Stimulated activated CD8-positive, alpha-beta memory T cell treated with anti-CD3 and anti-CD28 coated beads, Interleukin-4, amount 100 ng/mL, for 1 hour (primary cell): ENCODE data around the gene ATCAY.
"Not testable (repeated sequence)": the region's sequence is repeated elsewhere in the genome, so short reads cannot be mapped to it uniquely, and the experiment has no call there.

Source experiments
- DNase-seq, 2 donors: peaks; one replicate each; pipeline ENCODE4 v3.0.0-alpha.2; 2020; ENCODE audit warnings: low read depth in 2 of 2, low spot score in 1 of 2

The ATCAY gene

DNA sequence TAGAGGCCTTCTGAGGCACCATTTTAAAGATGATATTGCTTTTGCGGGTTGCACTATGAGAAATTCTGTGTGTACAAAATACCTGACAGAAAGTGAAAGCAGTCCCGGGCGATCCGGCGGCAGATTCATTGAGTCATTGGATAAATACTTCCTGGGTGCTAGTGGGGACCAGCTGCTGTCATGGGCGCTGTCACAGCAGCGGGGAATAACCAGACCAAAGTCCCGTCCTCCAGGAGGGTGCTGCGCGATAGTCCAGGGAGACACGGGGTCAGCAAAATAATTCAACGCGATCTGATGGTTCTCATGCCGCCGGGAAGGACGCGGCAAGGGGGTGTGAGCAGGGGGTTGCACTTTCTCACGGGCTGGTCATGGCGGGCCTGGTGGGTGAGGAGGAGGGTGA is 25.2 kb upstream of the ATCAY start:
- DNase-seq = no peak

DNA sequence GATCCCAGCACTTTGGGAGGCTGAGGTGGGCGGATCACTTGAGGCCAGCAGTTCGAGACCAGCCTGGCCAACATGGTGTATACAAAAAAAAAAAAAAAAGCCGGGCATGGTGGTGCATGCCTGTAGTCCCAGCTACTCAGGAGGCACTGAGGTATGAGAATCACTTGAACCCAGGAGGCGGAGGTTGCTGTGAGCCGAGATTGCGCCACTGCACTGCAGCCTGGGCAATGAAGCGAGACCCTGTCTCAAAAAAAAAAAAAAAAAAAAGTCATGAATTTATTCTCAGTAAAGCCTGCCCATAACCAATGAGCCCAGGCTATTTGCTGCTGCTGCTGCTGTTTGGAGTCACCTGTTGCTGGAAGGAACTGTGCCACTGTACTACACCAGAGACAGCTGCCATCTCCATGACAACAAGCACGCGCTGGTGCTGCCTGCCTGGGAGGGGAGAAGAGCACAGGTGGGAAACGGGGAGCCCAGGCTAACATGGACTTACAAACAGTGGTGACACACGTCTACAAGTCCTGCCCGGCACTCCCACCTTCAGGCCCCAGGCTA is 23.0 kb upstream of the ATCAY start:
- no peak for DNase-seq

DNA sequence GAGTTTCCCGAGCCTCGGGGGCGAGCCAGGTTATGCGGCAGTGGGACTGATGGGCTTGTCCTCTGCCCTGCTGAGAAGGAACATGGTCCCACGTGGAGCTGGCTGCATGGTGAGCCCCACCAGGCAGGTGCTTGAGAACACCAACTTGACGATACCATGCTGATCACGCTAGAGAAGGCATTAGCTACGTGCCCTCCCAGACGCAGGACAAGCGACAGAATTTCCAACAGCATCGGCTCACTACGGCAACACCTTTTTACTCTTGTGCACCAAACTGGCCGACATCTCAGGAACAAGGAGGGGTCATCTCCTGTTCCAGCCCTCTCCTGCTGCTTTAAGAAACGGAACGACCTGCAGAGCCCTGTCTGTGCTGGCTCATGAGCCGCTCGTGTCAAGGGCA is 20.0 kb upstream of the ATCAY start:
- DNase-seq = no peak

DNA sequence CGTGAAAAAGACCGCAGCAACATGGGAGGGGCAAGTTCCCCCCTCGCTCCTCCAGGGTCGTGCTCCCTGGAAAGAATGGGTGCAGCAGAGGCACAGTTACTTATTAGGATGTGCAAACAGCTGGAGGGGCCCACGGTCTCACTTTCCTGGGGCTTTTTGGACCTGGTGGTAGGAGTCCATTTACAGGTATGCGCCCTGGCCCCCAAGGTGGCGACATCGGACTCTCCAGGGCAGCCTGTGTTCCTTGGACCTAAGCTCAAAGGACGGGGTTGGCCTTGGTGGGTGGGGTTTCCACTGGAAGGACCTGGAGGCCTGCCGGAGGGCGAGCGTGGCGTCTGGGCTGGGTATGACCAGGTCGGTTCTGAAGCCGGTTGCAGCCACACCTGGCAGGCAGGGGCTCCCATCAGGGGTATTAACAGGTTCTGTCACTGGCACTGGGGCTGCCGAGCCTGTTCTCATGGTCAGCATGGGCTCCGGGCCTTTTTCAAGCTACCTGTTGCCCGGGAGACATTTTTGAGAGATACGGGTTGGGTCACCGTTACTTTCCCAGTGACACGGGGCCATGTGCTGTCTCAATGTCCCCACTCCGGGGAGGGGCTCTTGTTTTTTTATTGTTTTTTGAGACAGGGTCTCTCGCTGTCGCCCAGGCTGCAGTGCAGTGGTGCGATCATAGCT is 17.5 kb upstream of the ATCAY start:
- no peak for DNase-seq

DNA sequence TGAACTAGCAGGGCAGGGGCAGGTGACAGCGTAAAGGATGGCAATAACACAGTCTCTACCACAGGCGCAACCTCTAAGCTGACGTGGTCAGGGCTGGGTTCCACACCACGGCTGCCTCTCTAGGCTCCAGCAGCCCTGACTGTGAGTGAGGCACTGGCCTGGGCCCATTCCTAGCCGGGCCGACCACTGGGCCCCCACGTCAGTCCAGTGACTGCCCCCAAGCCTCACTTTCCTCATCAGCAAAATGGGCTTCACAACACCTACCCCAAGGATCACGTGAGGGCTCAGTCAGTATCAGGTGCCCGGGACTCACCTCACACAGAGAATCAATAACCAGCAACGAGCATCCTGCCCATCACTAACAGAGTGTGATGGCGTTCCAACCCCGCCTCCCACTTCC is 16.8 kb upstream of the ATCAY start:
- DNase-seq = no peak

DNA sequence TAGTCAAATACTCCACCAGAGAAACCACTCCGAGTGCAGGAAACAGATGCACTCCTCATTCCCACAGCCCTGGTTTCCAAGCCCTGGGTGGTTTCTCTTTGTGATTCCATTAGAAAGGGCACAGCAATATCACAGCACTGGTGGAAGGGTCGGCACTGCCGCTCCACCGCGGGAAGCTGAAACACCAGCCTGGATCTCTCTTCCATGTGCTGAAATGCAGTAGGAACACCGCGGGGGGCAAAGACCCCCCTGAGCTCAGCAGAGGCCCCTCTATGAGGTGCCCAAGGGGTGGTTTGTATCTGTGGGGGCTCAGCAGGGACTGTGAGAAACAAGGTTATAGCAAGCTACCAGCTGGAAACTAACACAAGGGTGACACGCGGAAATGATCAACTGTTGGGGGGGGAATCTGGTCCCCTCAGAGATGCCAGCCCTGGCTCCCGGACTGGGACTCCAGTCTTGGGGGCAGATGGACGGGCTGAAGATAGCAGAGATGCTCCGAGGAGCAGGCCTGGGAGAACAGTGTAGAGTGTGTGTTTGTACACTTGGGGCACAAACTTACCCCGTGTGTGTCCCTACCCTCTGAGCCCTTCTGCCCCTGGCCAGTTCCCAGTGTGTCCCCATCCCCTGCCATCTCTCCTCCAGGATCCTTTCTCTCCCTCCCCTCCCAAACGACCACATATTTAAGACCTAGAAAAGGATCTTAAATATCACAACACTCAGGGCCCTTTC is 13.4 kb upstream of the ATCAY start:
- DNase-seq = no peak

DNA sequence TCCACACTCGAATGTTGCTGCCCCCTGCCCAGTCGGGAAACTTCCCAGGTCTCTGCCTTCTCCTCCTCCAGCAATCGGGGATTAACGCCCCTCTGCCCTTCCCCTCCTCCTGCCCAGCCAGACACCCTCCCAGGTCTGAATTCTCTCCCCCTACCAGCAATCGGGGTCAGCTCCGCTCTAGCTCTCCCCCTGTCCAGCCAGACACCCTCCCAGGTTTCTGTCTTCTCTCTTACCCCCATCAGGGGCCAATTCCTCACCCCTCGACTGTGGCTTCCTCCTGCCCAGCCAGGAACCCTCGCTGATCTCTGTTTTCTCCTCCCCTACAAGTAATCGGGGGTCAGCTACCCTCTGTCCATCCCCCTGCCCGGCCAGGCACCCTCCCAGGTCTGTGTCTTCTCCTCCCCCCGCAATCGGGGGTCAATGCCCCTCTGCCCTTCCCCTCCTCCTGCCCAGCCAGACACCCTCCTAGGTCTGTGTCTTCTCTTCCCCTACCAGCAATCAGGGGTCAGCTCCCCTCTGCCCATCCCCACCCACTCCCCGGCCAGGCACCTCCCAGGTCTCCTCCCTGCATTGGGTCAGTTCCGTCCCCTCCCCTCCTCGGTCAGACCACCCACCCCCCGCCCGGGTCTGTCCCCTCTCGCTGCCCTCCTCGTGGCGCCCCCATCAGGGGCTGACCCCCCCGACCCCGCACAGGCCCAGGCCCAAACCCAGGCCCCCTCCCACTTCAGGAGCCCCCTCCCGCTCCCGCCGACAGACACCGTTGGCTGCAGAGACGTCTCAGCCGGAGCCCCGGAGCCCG is 12.3 kb upstream of the ATCAY start:
- no peak for DNase-seq

DNA sequence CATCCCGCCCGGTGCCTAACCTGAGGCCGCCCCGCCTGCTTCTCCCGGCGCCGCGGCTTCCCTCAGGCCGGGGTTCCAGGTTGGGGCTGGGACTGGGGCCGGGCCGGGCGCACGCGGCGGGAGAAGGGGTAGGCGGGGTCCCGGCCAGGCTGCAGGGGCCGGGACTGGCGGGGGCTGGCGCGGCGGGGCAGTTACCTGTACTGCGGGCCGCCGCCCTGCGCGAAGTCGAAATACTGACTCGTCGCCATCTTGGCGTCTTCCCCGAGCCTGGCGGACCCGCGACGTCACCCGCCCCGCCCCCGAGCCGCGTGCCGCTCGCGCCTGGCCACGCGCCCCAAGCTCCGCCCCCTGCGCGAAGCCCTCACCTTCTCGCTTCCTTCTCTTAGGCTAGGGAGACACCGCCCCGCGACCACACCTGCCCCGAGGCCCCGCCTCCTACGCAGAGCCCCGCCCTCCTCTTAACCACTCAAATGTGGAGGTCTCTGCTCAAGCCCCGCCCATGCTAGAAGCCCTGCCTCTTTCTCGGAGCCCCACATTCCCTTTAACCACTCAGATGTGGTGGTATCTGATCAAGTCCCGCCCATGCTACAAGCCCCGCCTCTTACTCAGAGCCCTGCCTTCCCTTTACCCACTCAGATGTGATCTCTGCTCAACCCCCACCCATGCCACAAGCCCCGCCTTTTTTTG is 11.6 kb upstream of the ATCAY start, which contains the start of gene ZFR2:
Gene ZFR2, minus strand, starts transcription at position 269 of the 687 bp plus-strand sequence. Its CDS starts 21 bp downstream, at position 248.
- DNase-seq = no peak

DNA sequence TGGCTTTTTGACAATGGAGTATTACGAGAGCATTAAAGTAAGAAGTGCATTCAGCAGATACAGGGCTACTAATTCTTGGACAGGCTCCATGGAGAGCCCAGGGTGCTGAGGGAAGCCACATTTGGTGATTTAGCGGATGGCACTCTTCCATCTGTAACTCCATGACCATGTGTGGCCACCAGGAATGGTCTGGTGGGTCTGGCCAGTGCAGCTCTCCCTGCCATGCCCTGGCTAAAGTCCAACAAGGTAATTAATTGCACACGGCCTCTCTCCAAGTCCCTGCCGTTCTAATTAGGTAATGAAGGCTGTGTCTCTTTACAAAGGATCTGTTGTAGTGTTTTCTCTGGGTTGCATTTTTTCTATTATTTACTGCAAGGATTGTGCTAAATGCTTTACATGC is 7.3 kb upstream of the ATCAY start:
- no peak for DNase-seq

DNA sequence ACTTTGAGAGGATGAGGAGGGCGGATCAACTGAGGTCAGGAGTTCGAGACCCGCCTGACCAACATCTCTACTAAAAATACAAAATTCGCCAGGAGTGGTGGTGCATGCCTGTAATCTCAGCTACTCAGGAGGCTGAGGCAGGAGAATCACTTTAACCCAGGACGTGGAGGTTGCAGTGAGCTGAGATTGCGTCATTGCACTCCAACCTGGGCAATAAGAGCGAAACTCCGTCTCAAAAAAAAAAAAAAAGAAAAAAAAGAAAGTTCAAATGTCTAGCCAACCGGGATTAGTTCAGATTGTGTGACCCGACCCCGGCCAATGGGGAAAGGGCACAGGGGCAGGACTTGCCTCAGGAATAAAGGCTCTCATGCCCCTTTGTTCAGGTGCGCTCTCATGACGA is 5.8 kb upstream of the ATCAY start:
- DNase-seq = not testable (repeated sequence)

DNA sequence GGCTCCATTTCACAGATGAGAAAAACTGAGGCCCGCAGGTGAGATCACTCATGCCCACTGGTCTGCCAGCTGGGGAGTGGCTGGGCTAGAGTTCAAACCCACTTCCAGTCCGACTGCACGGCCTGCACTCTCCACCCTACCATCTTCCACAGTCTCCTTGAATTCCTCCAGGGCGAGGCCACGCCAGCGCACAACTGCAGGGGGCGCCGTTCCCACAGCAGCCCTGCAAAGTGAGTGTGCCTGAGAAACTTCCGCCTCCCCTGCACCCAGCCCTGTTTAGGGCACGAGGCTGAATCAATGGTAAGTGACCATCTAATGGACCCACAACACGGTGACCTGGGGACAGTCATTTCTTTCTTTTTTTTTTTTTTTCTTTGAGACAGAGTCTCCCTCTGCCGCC is 829 bp upstream of the ATCAY start:
- DNase-seq = no peak

DNA sequence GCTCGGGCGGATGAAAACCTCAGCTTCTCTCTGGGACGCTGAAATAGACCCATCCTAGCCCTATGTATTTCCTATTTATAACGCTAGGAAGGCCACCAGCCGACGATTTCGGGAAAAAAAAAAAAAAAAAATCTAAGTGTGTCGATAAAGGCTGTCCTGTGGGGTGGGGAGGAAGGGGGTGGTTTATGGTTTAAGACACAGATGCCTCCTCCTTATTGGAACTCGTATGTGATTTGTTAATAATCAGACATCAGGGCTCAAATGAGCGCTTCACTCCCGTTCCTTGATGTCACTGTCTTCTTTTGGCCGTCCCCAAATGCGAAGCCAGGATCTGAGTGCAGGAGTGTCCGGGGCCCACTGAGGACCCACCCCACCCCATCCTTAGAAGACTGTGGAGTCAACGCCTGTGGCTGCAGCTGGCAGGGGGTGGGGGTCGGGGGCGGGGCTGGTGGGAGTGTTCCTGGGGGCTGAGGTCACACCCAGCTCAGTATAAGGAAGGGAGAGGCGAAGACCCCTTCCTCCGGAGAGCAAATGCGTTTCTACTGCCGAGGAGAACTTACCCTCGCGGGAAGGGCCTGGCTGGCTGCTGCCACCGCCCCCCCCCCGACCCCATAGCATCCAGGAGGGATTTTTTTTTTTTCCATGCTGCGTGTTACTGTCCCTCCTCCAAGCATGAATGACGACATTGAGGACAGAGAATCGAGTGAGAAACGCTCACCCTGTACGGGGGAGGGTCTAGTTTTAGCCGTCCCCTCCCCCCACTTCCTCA is 971 bp downstream of the ATCAY start:
- no peak for DNase-seq

DNA sequence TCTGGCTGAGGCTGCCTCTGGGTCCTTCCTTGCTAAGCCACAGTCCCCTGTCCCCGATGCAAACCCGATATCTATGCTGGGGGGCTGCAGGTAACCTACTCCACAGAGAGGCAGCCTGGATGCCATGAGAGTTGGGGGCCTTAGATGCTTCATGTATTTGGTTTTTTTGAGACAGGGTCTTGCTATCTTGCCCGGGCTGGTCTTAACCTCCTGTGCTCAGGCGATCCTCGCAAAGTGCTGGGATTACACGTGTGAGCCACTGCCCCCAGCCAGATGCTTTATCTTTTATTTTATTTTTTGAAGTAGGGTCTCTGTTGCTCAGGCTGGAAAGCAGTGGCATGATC is 1.5 kb downstream of the ATCAY start:
- no peak for DNase-seq

DNA sequence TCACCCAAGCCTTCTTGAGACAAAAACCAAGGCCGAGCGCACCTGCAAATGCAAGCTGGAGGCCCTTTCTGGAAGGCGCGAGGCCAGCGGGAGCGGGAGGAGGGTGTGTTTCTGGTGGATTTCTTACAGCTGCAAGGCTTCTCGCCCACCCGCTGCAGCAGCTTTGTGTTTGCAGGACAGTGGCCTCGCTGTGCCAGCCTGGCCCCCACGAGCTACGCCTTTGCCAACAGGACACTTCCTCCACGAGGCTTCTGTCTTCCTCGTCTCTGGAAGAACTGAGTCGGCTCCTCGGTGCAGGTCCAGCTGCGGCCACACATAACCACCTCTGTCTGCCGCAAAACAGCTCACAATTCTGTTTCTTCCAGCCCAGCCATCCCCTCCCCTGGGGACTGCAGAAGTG is 10.1 kb downstream of the ATCAY start:
- no peak for DNase-seq

DNA sequence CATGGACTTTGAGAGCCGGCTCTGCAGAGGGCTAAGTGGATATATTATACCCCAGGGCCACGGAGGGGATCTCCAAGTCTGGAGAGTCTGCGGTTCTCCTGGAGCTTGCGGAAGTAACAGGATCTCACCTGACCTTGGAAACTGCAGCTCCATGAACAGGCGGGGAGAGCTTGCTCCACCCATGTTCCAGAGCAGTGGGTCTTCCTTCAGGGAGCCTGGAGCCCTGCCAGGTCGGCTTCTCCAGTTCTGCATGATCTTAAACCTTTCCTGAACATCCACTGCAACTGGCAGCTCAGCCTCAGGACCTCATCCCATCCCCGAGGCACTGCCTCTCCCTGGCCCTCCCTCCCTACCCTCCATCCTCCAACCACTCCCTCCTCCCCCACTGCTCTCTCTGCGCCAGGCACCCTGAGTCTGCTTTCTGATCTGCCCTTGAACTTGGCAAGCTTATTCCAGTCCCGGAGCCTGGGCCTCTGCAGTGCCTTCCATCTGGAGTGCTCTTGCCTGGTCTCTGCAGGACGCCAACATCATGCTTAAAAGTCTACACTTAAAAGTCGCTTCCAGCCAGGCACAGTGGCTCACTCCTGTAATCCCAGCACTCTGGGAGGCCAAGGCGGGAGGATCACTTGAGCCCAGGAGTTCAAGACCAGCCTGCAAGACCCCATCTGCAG is 13.2 kb downstream of the ATCAY start:
- no peak for DNase-seq

DNA sequence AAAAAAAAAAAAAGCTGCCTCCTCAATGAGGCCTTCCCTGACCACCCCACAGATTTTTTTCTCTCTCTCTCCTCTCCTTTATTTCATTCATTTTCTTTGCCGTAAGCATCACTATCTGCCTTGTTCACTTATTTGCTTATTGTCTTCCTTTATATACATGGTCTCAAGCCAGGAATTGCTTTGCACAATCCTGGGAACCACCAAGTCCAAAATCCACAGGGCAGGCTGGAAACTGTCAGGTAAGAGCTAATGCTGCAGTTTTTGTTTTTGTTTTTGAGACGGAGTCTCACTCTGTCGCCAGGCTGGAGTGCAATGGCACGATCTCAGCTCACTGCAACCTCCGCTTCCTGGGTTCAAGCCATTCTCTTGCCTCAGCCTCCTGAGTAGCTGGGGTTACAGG is 14.5 kb downstream of the ATCAY start:
- DNase-seq = not testable (repeated sequence)

DNA sequence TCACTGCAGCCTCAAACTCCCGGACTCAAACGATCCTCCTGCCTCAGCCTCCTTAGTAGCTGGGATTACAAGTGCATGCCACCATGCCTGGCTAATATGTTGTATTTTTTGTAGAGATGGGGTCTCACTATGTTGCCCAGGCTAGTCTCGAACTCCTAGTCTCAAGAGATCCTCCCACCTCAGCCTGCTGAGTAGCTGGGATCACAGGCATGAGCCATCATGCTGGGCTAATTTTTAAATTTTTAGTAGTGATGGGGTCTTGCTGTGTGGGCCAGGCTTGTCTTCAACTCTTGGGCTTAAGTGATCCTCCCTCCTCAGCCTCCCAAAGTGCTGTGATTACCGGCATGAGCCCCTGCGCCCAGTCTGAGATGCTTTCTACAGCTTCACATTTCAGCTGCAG is 15.3 kb downstream of the ATCAY start:
- no peak for DNase-seq

DNA sequence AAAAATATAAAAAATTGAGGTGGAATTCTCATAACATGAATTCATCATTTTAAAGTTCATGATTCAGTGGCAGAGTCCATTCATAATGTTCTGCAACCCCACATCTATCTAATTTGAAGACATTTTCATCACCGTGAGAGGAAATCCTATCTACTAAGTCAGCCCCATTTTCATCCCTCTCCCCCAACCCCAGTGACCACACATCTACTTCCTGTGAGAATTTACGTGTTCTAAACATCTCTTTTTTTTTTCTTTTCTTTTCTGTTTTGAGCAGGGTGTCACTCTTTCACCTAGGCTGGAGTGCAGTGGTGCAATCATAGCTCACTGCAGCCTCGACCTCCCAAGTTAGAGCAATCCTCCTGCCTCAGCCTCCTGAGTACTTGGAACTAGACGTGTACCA is 17.5 kb downstream of the ATCAY start:
- DNase-seq = no peak

DNA sequence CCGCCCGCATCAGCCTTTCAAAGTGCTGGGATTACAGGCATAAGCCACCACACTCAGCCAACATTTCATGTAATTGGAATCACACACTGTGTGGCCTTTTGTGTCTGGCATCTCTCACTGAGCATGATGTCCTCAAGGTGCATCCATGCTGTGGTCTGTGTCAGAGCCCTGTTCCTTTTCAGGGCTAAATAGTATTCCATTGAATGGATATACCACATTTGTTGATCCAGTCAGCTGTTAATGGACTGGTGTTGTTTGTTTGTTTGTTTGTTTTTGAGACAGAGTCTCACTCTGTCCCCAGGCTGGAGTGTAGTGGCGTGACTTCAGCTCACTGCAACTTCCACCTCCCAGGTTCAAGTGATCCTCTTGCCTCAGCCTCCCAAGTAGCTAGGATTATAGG is 17.9 kb downstream of the ATCAY start:
- DNase-seq = no peak
